Liver (tissue), 9 donors: ENCODE measurements around the gene TUBA4A. TPM values are rescaled to one million over a fixed set of nuclear protein-coding genes. Genes with fewer than 3 reads are reported as not detected.

Experiments
- DNase-seq: peaks from one replicate; pipeline ENCODE4 v3.0.0-alpha.2; 2017; ENCODE audit warnings: low spot score
- H3K27ac ChIP-seq, 2 donors: one replicate each; pipeline ENCODE4 v1.7.0; 2013; ENCODE audit warnings: inconsistent platforms in 2 of 2, low read length in 2 of 2, control low read depth in 1 of 2, low read depth in 1 of 2, mild to moderate bottlenecking in 1 of 2
- H3K27me3 ChIP-seq, 4 donors: one replicate each; pipeline versions ENCODE4 v1.6.1 to v1.7.0; 2013; ENCODE audit warnings: low read length in 3 of 4, inconsistent platforms in 1 of 4, mild to moderate bottlenecking in 1 of 4, moderate library complexity in 1 of 4; ENCODE audit not compliant: control insufficient read depth in 4 of 4, insufficient read depth in 4 of 4
- H3K36me3 ChIP-seq, 4 donors: one replicate each; pipeline versions ENCODE4 v1.6.1 to v1.7.0; 2013; ENCODE audit warnings: low read length in 3 of 4, mild to moderate bottlenecking in 3 of 4, low read depth in 1 of 4, moderate library complexity in 1 of 4; ENCODE audit not compliant: control insufficient read depth in 4 of 4, insufficient read depth in 3 of 4
- H3K4me1 ChIP-seq, 4 donors: one replicate each; pipeline versions ENCODE4 v1.6.1 to v1.7.0; 2013; ENCODE audit warnings: low read length in 3 of 4, mild to moderate bottlenecking in 3 of 4, moderate library complexity in 1 of 4; ENCODE audit not compliant: control insufficient read depth in 4 of 4, insufficient read depth in 4 of 4
- H3K4me3 ChIP-seq, 3 donors: one replicate each; pipeline versions ENCODE4 v1.6.1 to v1.7.0; 2013; ENCODE audit warnings: low read length in 3 of 3, control low read depth in 1 of 3, low read depth in 1 of 3, mild to moderate bottlenecking in 1 of 3
- H3K9ac ChIP-seq, 2 donors: one replicate each; pipeline ENCODE4 v1.7.0; 2013; ENCODE audit warnings: low read length in 2 of 2, mild to moderate bottlenecking in 2 of 2, moderate library complexity in 2 of 2, control low read depth in 1 of 2, low read depth in 1 of 2
- H3K9me3 ChIP-seq, 4 donors: one replicate each; pipeline versions ENCODE4 v1.6.1 to v1.7.0; 2013; ENCODE audit warnings: low read length in 3 of 4; ENCODE audit not compliant: control insufficient read depth in 4 of 4
- EGR1 ChIP-seq, 2 donors: IDR thresholded peaks; 2 replicates each; pipeline ENCODE4 v1.6.1; 2016 to 2018; ENCODE audit warnings: antibody characterized with exemption in 2 of 2, low read depth in 2 of 2
- FOXA1 ChIP-seq: IDR thresholded peaks from 2 replicates; pipeline ENCODE4 v1.6.1; 2016; ENCODE audit warnings: antibody characterized with exemption
- FOXA2 ChIP-seq: IDR thresholded peaks from 2 replicates; pipeline ENCODE4 v1.6.1; 2016; ENCODE audit warnings: antibody characterized with exemption
- GABPA ChIP-seq, 2 donors: IDR thresholded peaks in 1 of 2; conservative IDR thresholded peaks in 1 of 2; 2 replicates each; pipeline ENCODE4 v1.6.1; 2016; ENCODE audit warnings: antibody characterized with exemption in 2 of 2, mild to moderate bottlenecking in 1 of 2, moderate library complexity in 1 of 2
- HNF4A ChIP-seq, 2 donors: conservative IDR thresholded peaks; 2 replicates each; pipeline ENCODE4 v1.6.1; 2016; ENCODE audit warnings: antibody characterized with exemption in 2 of 2, mild to moderate bottlenecking in 2 of 2
- HNF4G ChIP-seq: IDR thresholded peaks from 2 replicates; pipeline ENCODE4 v1.6.1; 2016; ENCODE audit warnings: antibody characterized with exemption
- JUND ChIP-seq, 2 donors: IDR thresholded peaks; 2 replicates each; pipeline ENCODE4 v1.6.1; 2016; ENCODE audit warnings: antibody characterized with exemption in 2 of 2
- MAX ChIP-seq: IDR thresholded peaks from 2 replicates; pipeline ENCODE4 v1.6.1; 2016; ENCODE audit warnings: antibody characterized with exemption
- NR2F2 ChIP-seq: IDR thresholded peaks from 2 replicates; pipeline ENCODE4 v1.6.1; 2016; ENCODE audit warnings: antibody characterized with exemption
- RAD21 ChIP-seq, 2 donors: IDR thresholded peaks; 2 replicates each; pipeline ENCODE4 v1.6.1; 2016; ENCODE audit warnings: antibody characterized with exemption in 2 of 2, mild to moderate bottlenecking in 2 of 2
- REST ChIP-seq: IDR thresholded peaks from 2 replicates; pipeline ENCODE4 v1.6.1; 2016; ENCODE audit warnings: antibody characterized with exemption, mild to moderate bottlenecking
- RXRA ChIP-seq, 2 donors: IDR thresholded peaks; 2 replicates each; pipeline ENCODE4 v1.6.1; 2017 to 2018; ENCODE audit warnings: antibody characterized with exemption in 2 of 2, mild to moderate bottlenecking in 1 of 2
- SP1 ChIP-seq: IDR thresholded peaks from 2 replicates; pipeline ENCODE4 v1.6.1; 2018; ENCODE audit warnings: antibody characterized with exemption, mild to moderate bottlenecking
- TAF1 ChIP-seq: conservative IDR thresholded peaks from 2 replicates; pipeline ENCODE4 v1.6.1; 2016; ENCODE audit warnings: antibody characterized with exemption, mild to moderate bottlenecking
- YY1 ChIP-seq: IDR thresholded peaks from 2 replicates; pipeline ENCODE4 v1.6.1; 2016; ENCODE audit warnings: antibody characterized with exemption, mild to moderate bottlenecking
- ZBTB33 ChIP-seq: IDR thresholded peaks from 2 replicates; pipeline ENCODE4 v1.6.1; 2016; ENCODE audit warnings: antibody characterized with exemption
- WGBS: extraction: QIAGEN DNeasy Blood & Tissue Kit; methylation state at CpG from one replicate; pipeline ENCODE4 v1.1.7; 2013; 5-methylcytosine and 5-hydroxymethylcytosine counted together
- polyA plus RNA-seq, 2 donors: library from polyadenylated mRNA; stranded (reverse) in 1 of 2; unstranded in 1 of 2; fragments of 200-250 nt in 1 of 2; fragments of >200 nt in 1 of 2; fragmentation: Nextera tagmentation in 1 of 2; extraction: Ambion mirVana in 1 of 2; gene quantifications; one replicate each; pipeline versions ENCODE4 v1.2.1 to v1.2.3, GENCODE V29; 2013 to 2015
- total RNA-seq, 2 donors: library from RNA; depleted of rRNA; stranded (reverse); fragments of >200 nt; gene quantifications; one replicate each; pipeline ENCODE4 v1.2.3, GENCODE V29; 2014
- TF ChIP-seq, protein P1 (sequence below): IDR thresholded peaks from 2 replicates; pipeline ENCODE4 v1.6.1; 2016; ENCODE audit warnings: antibody characterized with exemption
- TF ChIP-seq, protein P2 (sequence below): fragments of 150-350 bp; IDR thresholded peaks from 2 replicates; pipeline ENCODE4 v1.5.1; 2017; ENCODE audit warnings: improper control_type of control experiment, low read depth, low read length; ENCODE audit not compliant: missing input control
- donor health status: healthy.
- donor health status: healthy.
- donor health status: healthy.
- donor health status: healthy.
- donor health status: healthy.

The TUBA4A gene
- total and polyA plus RNA-seq, 4 donors: 16.2 to 63.1 (median 31.6) TPM

GRCh38 chr2:219214786-219215185 is 38.9 kb downstream of the TUBA4A start:
- 97% methylated on average over 6 of the region's 6 CpGs for WGBS
- H3K9me3 ChIP-seq: no peaks in the 10 kb centered on the region
- no peak overlapping the region for H3K4me3 ChIP-seq
- TF ChIP-seq EGR1 (IDR thresholded peaks at IDR 0.05; ENCODE audit: low read depth in 2 of 2) (no peak), FOXA1 (no peak), RAD21 (IDR thresholded peaks at IDR 0.05) (no peak), HNF4A (conservative IDR thresholded peaks at IDR 0.05) (no peak), NR2F2 (no peak), YY1 (no peak), JUND (IDR thresholded peaks at IDR 0.05) (no peak), HNF4G (no peak), RXRA (IDR thresholded peaks at IDR 0.05) (no peak), MAX (no peak), GABPA (IDR thresholded peaks at IDR 0.05 in 1 of 2, conservative IDR thresholded peaks at IDR 0.05 in 1 of 2) (no peak), ZBTB33 (no peak), SP1 (no peak), TAF1 (no peak), FOXA2 (no peak)
- TF ChIP-seq, protein P1, sequence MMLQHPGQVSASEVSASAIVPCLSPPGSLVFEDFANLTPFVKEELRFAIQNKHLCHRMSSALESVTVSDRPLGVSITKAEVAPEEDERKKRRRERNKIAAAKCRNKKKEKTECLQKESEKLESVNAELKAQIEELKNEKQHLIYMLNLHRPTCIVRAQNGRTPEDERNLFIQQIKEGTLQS: no peak
- TF ChIP-seq, protein P2, sequence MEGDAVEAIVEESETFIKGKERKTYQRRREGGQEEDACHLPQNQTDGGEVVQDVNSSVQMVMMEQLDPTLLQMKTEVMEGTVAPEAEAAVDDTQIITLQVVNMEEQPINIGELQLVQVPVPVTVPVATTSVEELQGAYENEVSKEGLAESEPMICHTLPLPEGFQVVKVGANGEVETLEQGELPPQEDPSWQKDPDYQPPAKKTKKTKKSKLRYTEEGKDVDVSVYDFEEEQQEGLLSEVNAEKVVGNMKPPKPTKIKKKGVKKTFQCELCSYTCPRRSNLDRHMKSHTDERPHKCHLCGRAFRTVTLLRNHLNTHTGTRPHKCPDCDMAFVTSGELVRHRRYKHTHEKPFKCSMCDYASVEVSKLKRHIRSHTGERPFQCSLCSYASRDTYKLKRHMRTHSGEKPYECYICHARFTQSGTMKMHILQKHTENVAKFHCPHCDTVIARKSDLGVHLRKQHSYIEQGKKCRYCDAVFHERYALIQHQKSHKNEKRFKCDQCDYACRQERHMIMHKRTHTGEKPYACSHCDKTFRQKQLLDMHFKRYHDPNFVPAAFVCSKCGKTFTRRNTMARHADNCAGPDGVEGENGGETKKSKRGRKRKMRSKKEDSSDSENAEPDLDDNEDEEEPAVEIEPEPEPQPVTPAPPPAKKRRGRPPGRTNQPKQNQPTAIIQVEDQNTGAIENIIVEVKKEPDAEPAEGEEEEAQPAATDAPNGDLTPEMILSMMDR: no peak
- H3K4me1 ChIP-seq: peaks cover 5 to 25% (median 18%) of the 10 kb centered on the region in 4 donors
- H3K27ac ChIP-seq: no peak overlapping the region
- H3K36me3 ChIP-seq: peaks cover 10 to 29% (median 11%) of the 10 kb centered on the region in 4 donors
- H3K27me3 ChIP-seq: no peaks in the 10 kb centered on the region
- no peak for DNase-seq
- H3K9ac ChIP-seq: no peak overlapping the region

DNA sequence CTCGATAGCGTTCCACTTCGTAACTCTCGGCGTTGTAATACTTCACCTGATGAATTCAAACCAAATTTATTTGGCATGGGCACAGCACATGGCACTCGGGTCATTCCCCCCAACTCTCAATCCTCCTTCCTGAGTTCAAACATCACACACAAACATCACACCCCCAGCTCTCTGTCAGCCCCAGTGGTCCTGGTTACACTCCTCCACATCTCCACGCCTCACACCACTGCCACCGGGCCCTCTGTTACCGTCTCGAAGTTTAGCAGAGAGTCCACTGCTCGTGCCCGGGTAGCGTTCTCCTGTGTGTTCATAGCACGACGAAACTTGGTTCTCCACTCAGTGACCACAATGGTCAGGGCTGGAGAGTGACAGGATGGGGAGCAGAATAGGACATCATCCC is 39.6 kb downstream of the TUBA4A start:
- Histone ChIP-seq H3K36me3 (peaks cover 11 to 32% (median 15%) of the 10 kb centered on the region in 4 donors), H3K27ac (no peak overlapping the region), H3K27me3 (no peaks in the 10 kb centered on the region), H3K4me1 (peaks cover 1 to 19% (median 12%) of the 10 kb centered on the region in 4 donors), H3K9me3 (no peaks in the 10 kb centered on the region), H3K9ac (no peak overlapping the region), H3K4me3 (no peak overlapping the region)
- no peak for DNase-seq
- TF ChIP-seq SP1 (no peak), ZBTB33 (no peak), HNF4A (conservative IDR thresholded peaks at IDR 0.05) (no peak), REST (no peak), FOXA1 (no peak)
- TF ChIP-seq, protein P2: no peak
- WGBS: 97% methylated on average over 15 of the region's 15 CpGs
